Heart left ventricle (tissue), 16 donors: ENCODE results near the gene RANBP10. TPM values are rescaled to one million over a fixed set of nuclear protein-coding genes. Genes with fewer than 3 reads are reported as not detected.

Experiments used
- ATAC-seq, 4 donors: fragments of 200-7000 bp; cut with Tn5 transposase; one replicate each; pipeline ENCODE4 v1.9.1; 2020 to 2022; ENCODE audit warnings: moderate library complexity in 4 of 4, mild to moderate bottlenecking in 3 of 4, moderate number of reproducible peaks in 1 of 4
- DNase-seq, 5 donors: peaks; one replicate each; pipeline ENCODE4 v3.0.0-alpha.2; 2020
- H3K27ac ChIP-seq, 12 donors: fragments of 200-600 bp; sonication (generic) in 4 of 12; one replicate each; pipeline versions ENCODE4 v1.5.0 to v1.8.0; 2016 to 2022; ENCODE audit warnings: mild to moderate bottlenecking in 2 of 12
- H3K27me3 ChIP-seq, 9 donors: fragments of 200-600 bp; sonication (generic) in 2 of 9; one replicate each; pipeline versions ENCODE4 v1.5.1 to v1.8.0; 2016 to 2022; ENCODE audit warnings: mild to moderate bottlenecking in 3 of 9
- H3K36me3 ChIP-seq, 9 donors: fragments of 200-600 bp; sonication (generic) in 2 of 9; one replicate each; pipeline versions ENCODE4 v1.5.0 to v1.8.0; 2018 to 2022; ENCODE audit warnings: mild to moderate bottlenecking in 2 of 9
- H3K4me1 ChIP-seq, 12 donors: fragments of 200-600 bp; sonication (generic) in 4 of 12; one replicate each; pipeline versions ENCODE4 v1.5.0 to v1.8.0; 2016 to 2022; ENCODE audit warnings: mild to moderate bottlenecking in 3 of 12
- H3K4me3 ChIP-seq, 12 donors: fragments of 200-600 bp; sonication (generic) in 4 of 12; one replicate each; pipeline versions ENCODE4 v1.5.0 to v1.8.0; 2017 to 2022; ENCODE audit warnings: mild to moderate bottlenecking in 9 of 12, moderate library complexity in 4 of 12
- H3K9me3 ChIP-seq, 12 donors: fragments of 200-600 bp; sonication (generic) in 4 of 12; one replicate each; pipeline versions ENCODE4 v1.5.0 to v1.8.0; 2016 to 2022; ENCODE audit warnings: mild to moderate bottlenecking in 1 of 12
- CTCF ChIP-seq, 12 donors: fragments of 200-600 bp; sonication (generic) in 4 of 12; IDR thresholded peaks; one replicate each; pipeline versions ENCODE4 v1.5.0 to v1.8.0; 2018 to 2022; ENCODE audit warnings: antibody characterized with exemption in 12 of 12, mild to moderate bottlenecking in 5 of 12
- POLR2A ChIP-seq, 2 donors: fragments of 450-650 bp; IDR thresholded peaks; one replicate each; pipeline ENCODE4 v1.6.1; 2017; ENCODE audit warnings: antibody characterized with exemption in 2 of 2, mild to moderate bottlenecking in 2 of 2, moderate library complexity in 2 of 2
- WGBS, 4 donors: extraction: QIAGEN DNeasy Blood & Tissue Kit in 2 of 4; methylation state at CpG; one replicate each; pipeline versions ENCODE4 v1.1.5 to v1.1.7; 2013 to 2018; 5-methylcytosine and 5-hydroxymethylcytosine counted together
- intact Hi-C, 10 donors: fragments of 100-400 bp; cut with DNase I; formaldehyde crosslinking; loops; one replicate each; pipeline versions ENCODE4 v1.11.1 to v1.14.2; 2022
- polyA plus RNA-seq, 2 donors: library from polyadenylated mRNA; stranded (reverse); fragments of 200-250 nt; gene quantifications; one replicate each; pipeline ENCODE4 v1.2.3, GENCODE V29; 2013
- total RNA-seq, 9 donors: library from RNA; depleted of rRNA in 2 of 9; stranded (reverse); fragments of >200 nt in 2 of 9; fragmentation: NEBNext Ultra II Directional in 3 of 9; extraction: Animal tissue kit (Norgen Biotek cat#: 25700) in 3 of 9; gene quantifications; one replicate each; pipeline versions ENCODE4 v1.1.0 to v1.2.4, GENCODE V29; 2016 to 2023
- donor health status: ischemic (EF 13 %, LVEDD 7.1; RV severe dilation, severe dysfunction).
- donor health status: healthy with polysubstance abuse.
- donor health status: DM: no; HTN: yes; CAD: no.
- donor health status: DM: no; HTN: no; CAD: no.
- donor health status: ischemic (EF 25% LVEDD 6.9; RV normal size, moderate dysfunction).
- donor health status: ischemic (EF 25% LVEDD 5.7; RV mildly dilated, moderate dysfunction).
- donor health status: healthy.
- donor health status: DM: yes; HTN: yes; CAD: no.
- donor health status: ischemic (EF 35%, LVEDD 5.7; RV mildly dilated, moderate dysfunction).
- donor health status: nonischemic (EF 11% LVEDD 7.7; RV severe dilation, severe dysfunction).
- donor health status: DM: yes; HTN: yes; CAD: no.
- donor health status: PGD.
- donor health status: ischemic (EF 29% LVEDD 5.4; RV normal size, mild dysfunction).
- donor health status: nonischemic (EF 23%, LVEDD 6.1; RV moderate dilation, normal function).

RANBP10 gene
- total and polyA plus RNA-seq, 11 donors: 5.6 to 19.7 (median 11.8) TPM

- DNase-seq (no peak), ATAC-seq (no peak)
- no peak for TF ChIP-seq POLR2A (IDR thresholded peaks at IDR 0.05)
- no peak for TF ChIP-seq CTCF (IDR thresholded peaks at IDR 0.05)
- 92 to 100% (median 98%) methylated on average over 5 of the region's 5 CpGs for WGBS, 4 donors
- intact Hi-C loops: no loop called here
- Histone ChIP-seq H3K27ac (no peak overlapping the region), H3K27me3 (no peaks in the 10 kb centered on the region), H3K9me3 (no peaks in the 10 kb centered on the region), H3K4me3 (no peak overlapping the region), H3K36me3 (peaks cover 0 to 26% (median 8%) of the 10 kb centered on the region in 9 donors), H3K4me1 (peaks cover 0 to 19% (median 14%) of the 10 kb centered on the region in 12 donors)
Measured at GRCh38 chr16:67796099-67796718, 10.2 kb downstream of the RANBP10 start.

GRCh38 chr16:67790071-67790470 lies 16.3 kb downstream of the RANBP10 start:
- TF ChIP-seq CTCF (IDR thresholded peaks at IDR 0.05) (no peak), POLR2A (IDR thresholded peaks at IDR 0.05) (no peak)
- H3K9me3 ChIP-seq: no peaks in the 10 kb centered on the region
- no peak for DNase-seq
- H3K4me1 ChIP-seq: no peaks in the 10 kb centered on the region
- H3K4me3 ChIP-seq: no peak overlapping the region
- intact Hi-C loops: no loop called here
- H3K27me3 ChIP-seq: no peaks in the 10 kb centered on the region
- ATAC-seq: no peak
- H3K36me3 ChIP-seq: peaks cover 0 to 3% (median 0%) of the 10 kb centered on the region in 9 donors
- no peak overlapping the region for H3K27ac ChIP-seq

- no peak for ATAC-seq
- no peak overlapping the region for H3K27ac ChIP-seq
- no peak for DNase-seq
- H3K4me3 ChIP-seq: no peak overlapping the region
- intact Hi-C loops: no loop called here
- WGBS, 4 donors: 95 to 98% (median 96%) methylated on average over 5 of the region's 5 CpGs
- TF ChIP-seq CTCF (IDR thresholded peaks at IDR 0.05) (no peak), POLR2A (IDR thresholded peaks at IDR 0.05) (no peak)
- no peaks in the 10 kb centered on the region for H3K9me3 ChIP-seq
- H3K36me3 ChIP-seq: peaks cover 0 to 3% (median 0%) of the 10 kb centered on the region in 9 donors
- H3K27me3 ChIP-seq: no peaks in the 10 kb centered on the region
- H3K4me1 ChIP-seq: peaks cover 0 to 9% (median 0%) of the 10 kb centered on the region in 12 donors
Measured at GRCh38 chr16:67786491-67786890, 19.9 kb downstream of the RANBP10 start.

GRCh38 chr16:67783353-67783725 lies 23.0 kb downstream of the RANBP10 start:
- H3K27me3 ChIP-seq: no peaks in the 10 kb centered on the region
- intact Hi-C loops: no loop called here
- no peaks in the 10 kb centered on the region for H3K9me3 ChIP-seq
- DNase-seq: no peak
- ATAC-seq: no peak
- peaks cover 0 to 3% (median 0%) of the 10 kb centered on the region in 9 donors for H3K36me3 ChIP-seq
- TF ChIP-seq POLR2A (IDR thresholded peaks at IDR 0.05) (no peak), CTCF (IDR thresholded peaks at IDR 0.05) (no peak)
- H3K4me1 ChIP-seq: peaks cover 0 to 30% (median 12%) of the 10 kb centered on the region in 12 donors
- no peak overlapping the region for H3K4me3 ChIP-seq
- no peak overlapping the region for H3K27ac ChIP-seq
